Astrocyte (in vitro differentiated cells and primary cell): ENCODE measurements around the gene COL16A1.

ENCODE experiments used
- EZH2 ChIP-seq: IDR thresholded peaks from 2 replicates; pipeline ENCODE4 v1.6.1; 2012; ENCODE audit warnings: mild to moderate bottlenecking, low read length, inconsistent platforms; ENCODE audit not compliant: insufficient read depth
- TF ChIP-seq, protein P1 (sequence below): IDR thresholded peaks from 2 replicates; pipeline ENCODE4 v1.5.1; 2011; ENCODE audit warnings: low read depth, mild to moderate bottlenecking, inconsistent platforms, low read length, moderate library complexity; ENCODE audit not compliant: insufficient read depth

DNA sequence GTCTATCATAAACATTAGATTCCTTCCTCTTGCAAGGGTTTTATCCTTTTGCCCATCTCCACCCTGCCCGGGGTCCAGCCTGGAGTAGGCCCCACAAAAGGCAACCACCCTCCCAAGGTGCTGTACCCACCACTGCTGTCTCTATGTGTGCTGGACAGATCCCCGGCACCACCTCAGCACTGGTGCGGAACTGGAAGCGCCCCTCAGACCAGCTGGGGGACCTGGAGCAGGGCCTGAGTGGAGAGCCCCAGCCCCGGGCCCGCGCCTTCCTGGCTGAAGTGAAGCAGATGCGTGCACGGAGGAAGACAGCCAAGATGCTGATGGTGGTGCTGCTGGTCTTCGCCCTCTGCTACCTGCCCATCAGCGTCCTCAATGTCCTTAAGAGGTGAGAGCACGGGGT lies 80.5 kb downstream of the COL16A1 start:
- TF ChIP-seq, protein P1, sequence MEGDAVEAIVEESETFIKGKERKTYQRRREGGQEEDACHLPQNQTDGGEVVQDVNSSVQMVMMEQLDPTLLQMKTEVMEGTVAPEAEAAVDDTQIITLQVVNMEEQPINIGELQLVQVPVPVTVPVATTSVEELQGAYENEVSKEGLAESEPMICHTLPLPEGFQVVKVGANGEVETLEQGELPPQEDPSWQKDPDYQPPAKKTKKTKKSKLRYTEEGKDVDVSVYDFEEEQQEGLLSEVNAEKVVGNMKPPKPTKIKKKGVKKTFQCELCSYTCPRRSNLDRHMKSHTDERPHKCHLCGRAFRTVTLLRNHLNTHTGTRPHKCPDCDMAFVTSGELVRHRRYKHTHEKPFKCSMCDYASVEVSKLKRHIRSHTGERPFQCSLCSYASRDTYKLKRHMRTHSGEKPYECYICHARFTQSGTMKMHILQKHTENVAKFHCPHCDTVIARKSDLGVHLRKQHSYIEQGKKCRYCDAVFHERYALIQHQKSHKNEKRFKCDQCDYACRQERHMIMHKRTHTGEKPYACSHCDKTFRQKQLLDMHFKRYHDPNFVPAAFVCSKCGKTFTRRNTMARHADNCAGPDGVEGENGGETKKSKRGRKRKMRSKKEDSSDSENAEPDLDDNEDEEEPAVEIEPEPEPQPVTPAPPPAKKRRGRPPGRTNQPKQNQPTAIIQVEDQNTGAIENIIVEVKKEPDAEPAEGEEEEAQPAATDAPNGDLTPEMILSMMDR: no peak
- TF ChIP-seq EZH2: no peak
